H1 (cell line): ENCODE measurements around the gene CYYR1. TPM values are rescaled to one million over a fixed set of nuclear protein-coding genes. Genes with fewer than 3 reads are reported as not detected.

Source experiments
- CTCF ChIA-PET: fragments of 300-600 bp; sonication (Branson Sonifier 250); formaldehyde crosslinking; loops from one replicate; lab custom pipeline; 2021; ENCODE audit not compliant: partially characterized antibody; lab: Charles Lee
- POLR2A ChIA-PET: fragments of 300-600 bp; sonication (Branson Sonifier 250); formaldehyde crosslinking; loops from one replicate; lab custom pipeline; 2021; ENCODE audit warnings: inconsistent platforms; ENCODE audit not compliant: partially characterized antibody; lab: Charles Lee
- DNase-seq, 2 experiments: peaks; one replicate each; pipeline versions ENCODE4 v3.0.0 to v3.0.0-alpha.2; 2010 to 2022; ENCODE audit warnings: low spot score in 2 of 2, low read depth in 1 of 2, mixed read lengths in 1 of 2
- FAIRE-seq: peaks from 2 replicates; lab custom pipeline; 2011; peaks lifted over from hg19 to GRCh38; lab: Jason Lieb, UNC
- H2AFZ ChIP-seq: 2 replicates; pipeline ENCODE4 v1.8.1; 2012; ENCODE audit warnings: low read length, inconsistent platforms
- H2AK5ac ChIP-seq: 2 replicates; pipeline ENCODE4 v1.6.1; 2013; ENCODE audit warnings: low read depth, low read length
- H2BK120ac ChIP-seq: replicated peaks from 2 replicates; pipeline ENCODE3; 2013; ENCODE audit warnings: low read depth, low read length, inconsistent platforms
- H2BK12ac ChIP-seq: 2 replicates; pipeline ENCODE4 v1.6.1; 2013; ENCODE audit warnings: low read depth, low read length
- H2BK15ac ChIP-seq: 2 replicates; pipeline ENCODE4 v1.6.1; 2013; ENCODE audit warnings: low read length
- H2BK20ac ChIP-seq: 2 replicates; pipeline ENCODE4 v1.6.1; 2013; ENCODE audit warnings: low read length
- H2BK5ac ChIP-seq: 2 replicates; pipeline ENCODE4 v1.6.1; 2013; ENCODE audit warnings: low read depth, low read length
- H3K14ac ChIP-seq: 2 replicates; pipeline ENCODE4 v1.6.1; 2013; ENCODE audit warnings: inconsistent platforms; ENCODE audit not compliant: insufficient read length
- H3K18ac ChIP-seq: 2 replicates; pipeline ENCODE4 v1.6.1; 2013; ENCODE audit warnings: low read length; ENCODE audit errors: extremely low read depth
- H3K23ac ChIP-seq: 2 replicates; pipeline ENCODE4 v1.6.1; 2013; ENCODE audit warnings: inconsistent platforms; ENCODE audit not compliant: insufficient read length
- H3K23me2 ChIP-seq: 2 replicates; pipeline ENCODE4 v1.6.1; 2013; ENCODE audit warnings: low read depth, low read length
- H3K27ac ChIP-seq: 2 replicates; pipeline ENCODE4 v1.6.1; 2011; ENCODE audit warnings: low read depth, low read length, inconsistent platforms
- H3K27me3 ChIP-seq, 4 experiments: replicated peaks in 1 of 4; 1 replicate in 1 of 4; 2 replicates in 3 of 4; pipeline versions ENCODE4 v1.6.1 to v1.8.1; 2011 to 2013; ENCODE audit warnings: low read length in 3 of 4, mild to moderate bottlenecking in 3 of 4, inconsistent platforms in 2 of 4, mixed read lengths in 2 of 4, moderate library complexity in 1 of 4; ENCODE audit not compliant: control insufficient read depth in 3 of 4, insufficient read depth in 3 of 4; ENCODE audit errors: extremely low read depth in 1 of 4
- H3K36me3 ChIP-seq, 4 experiments: 2 replicates each; pipeline versions ENCODE4 v1.6.1 to v1.8.1; 2011 to 2013; ENCODE audit warnings: mild to moderate bottlenecking in 4 of 4, low read length in 3 of 4, moderate library complexity in 2 of 4, control low read depth in 1 of 4, inconsistent platforms in 1 of 4; ENCODE audit not compliant: insufficient read depth in 4 of 4, control insufficient read depth in 2 of 4
- H3K4ac ChIP-seq: replicated peaks from 2 replicates; pipeline ENCODE3; 2013; ENCODE audit warnings: low read length, low read depth, mixed read lengths, inconsistent platforms; ENCODE audit not compliant: insufficient read length
- H3K4me1 ChIP-seq, 4 experiments: replicated peaks in 1 of 4; 1 replicate in 1 of 4; 2 replicates in 3 of 4; pipeline versions ENCODE4 v1.6.1 to v1.8.1; 2011 to 2013; ENCODE audit warnings: low read length in 3 of 4, inconsistent platforms in 2 of 4, mixed read lengths in 1 of 4; ENCODE audit not compliant: insufficient read depth in 4 of 4, control insufficient read depth in 3 of 4
- H3K4me2 ChIP-seq, 2 experiments: 2 replicates each; pipeline versions ENCODE4 v1.6.1 to v1.8.1; 2011 to 2013; ENCODE audit warnings: low read depth in 2 of 2, low read length in 2 of 2, control low read depth in 1 of 2, inconsistent platforms in 1 of 2, mild to moderate bottlenecking in 1 of 2; ENCODE audit not compliant: insufficient read depth in 1 of 2
- H3K4me3 ChIP-seq, 4 experiments: fragments of 200-600, 300-600 bp in 1 of 4; sonication (generic), shearing (Covaris generic), sonication (Bioruptor Twin) in 1 of 4; 2 replicates each; pipeline versions ENCODE4 v1.5.1 to v1.8.1; 2011 to 2016; ENCODE audit warnings: low read length in 4 of 4, low read depth in 3 of 4, control low read depth in 2 of 4, inconsistent platforms in 2 of 4, mild to moderate bottlenecking in 2 of 4, mixed read lengths in 1 of 4, moderate library complexity in 1 of 4; ENCODE audit not compliant: insufficient read depth in 2 of 4; ENCODE audit errors: extremely low read depth in 1 of 4
- H3K56ac ChIP-seq: replicated peaks from 2 replicates; pipeline ENCODE3; 2013; ENCODE audit warnings: low read depth, mild to moderate bottlenecking, mixed read lengths, low read length, inconsistent platforms; ENCODE audit not compliant: insufficient read length
- H3K79me1 ChIP-seq: 2 replicates; pipeline ENCODE4 v1.6.1; 2013; ENCODE audit warnings: low read depth, low read length, control low read depth
- H3K79me2 ChIP-seq, 2 experiments: 2 replicates each; pipeline versions ENCODE4 v1.6.1 to v1.8.1; 2012 to 2013; ENCODE audit warnings: low read length in 2 of 2, mild to moderate bottlenecking in 2 of 2, inconsistent platforms in 1 of 2; ENCODE audit not compliant: insufficient read depth in 2 of 2, control insufficient read depth in 1 of 2
- H3K9ac ChIP-seq, 4 experiments: replicated peaks in 1 of 4; 1 replicate in 1 of 4; 2 replicates in 3 of 4; pipeline versions ENCODE4 v1.6.1 to v1.8.1; 2011 to 2013; ENCODE audit warnings: low read depth in 3 of 4, low read length in 3 of 4, control low read depth in 2 of 4, mild to moderate bottlenecking in 2 of 4, moderate library complexity in 2 of 4, inconsistent platforms in 1 of 4; ENCODE audit errors: extremely low read depth in 1 of 4
- H3K9me3 ChIP-seq, 2 experiments: 2 replicates each; pipeline versions ENCODE4 v1.6.1 to v1.8.1; 2012 to 2013; ENCODE audit warnings: mild to moderate bottlenecking in 2 of 2, moderate library complexity in 2 of 2, control low read depth in 1 of 2, inconsistent platforms in 1 of 2, low read depth in 1 of 2, low read length in 1 of 2, mixed read lengths in 1 of 2; ENCODE audit not compliant: insufficient read depth in 2 of 2
- H4K20me1 ChIP-seq, 2 experiments: replicated peaks in 1 of 2; 2 replicates each; pipeline versions ENCODE3 to v1.8.1; 2011 to 2013; ENCODE audit warnings: inconsistent platforms in 2 of 2, low read length in 2 of 2, mild to moderate bottlenecking in 1 of 2; ENCODE audit not compliant: insufficient read depth in 2 of 2, control insufficient read depth in 1 of 2
- H4K5ac ChIP-seq: 2 replicates; pipeline ENCODE4 v1.6.1; 2013; ENCODE audit warnings: low read length, low read depth, mixed read lengths, inconsistent platforms; ENCODE audit not compliant: insufficient read length
- H4K8ac ChIP-seq: 2 replicates; pipeline ENCODE4 v1.8.0; 2013; ENCODE audit warnings: mild to moderate bottlenecking, moderate library complexity, low read length, inconsistent platforms; ENCODE audit not compliant: insufficient read depth; ENCODE audit errors: extremely low read depth
- H4K91ac ChIP-seq: replicated peaks from 2 replicates; pipeline ENCODE3; 2013; ENCODE audit warnings: low read length, mixed read lengths, inconsistent platforms; ENCODE audit not compliant: insufficient read length
- CHD1 ChIP-seq: IDR thresholded peaks from 2 replicates; pipeline ENCODE4 v1.6.1; 2012; ENCODE audit warnings: low read depth, low read length, improper control_type of control experiment
- EP300 ChIP-seq, 2 experiments: IDR thresholded peaks; 1 replicate in 1 of 2; 2 replicates in 1 of 2; pipeline ENCODE4 v1.6.1; 2011 to 2012; ENCODE audit warnings: low read depth in 2 of 2, low read length in 2 of 2, mild to moderate bottlenecking in 2 of 2, borderline replicate concordance in 1 of 2, inconsistent platforms in 1 of 2, moderate library complexity in 1 of 2
- POU5F1 ChIP-seq: IDR thresholded peaks from 2 replicates; pipeline ENCODE4 v1.6.1; 2011; ENCODE audit warnings: low read depth, mild to moderate bottlenecking, low read length, moderate library complexity
- TCF12 ChIP-seq: IDR thresholded peaks from 2 replicates; pipeline ENCODE4 v1.6.1; 2011; ENCODE audit warnings: low read depth, mild to moderate bottlenecking, low read length
- whole genome bisulfite sequencing, 2 experiments: shearing (Covaris generic) in 1 of 2; methylation state at CpG; one replicate each; pipeline versions ENCODE4 v1.1.6 to v1.1.7; 2013 to 2015; ENCODE audit warnings: low lambda C conversion rate in 2 of 2, mixed read lengths in 2 of 2, inconsistent platforms in 1 of 2, low coverage in 1 of 2, missing lambda C conversion rate in 1 of 2; ENCODE audit not compliant: insufficient replicate concordance in 2 of 2, insufficient coverage in 1 of 2, insufficient read length in 1 of 2; ENCODE audit errors: extremely low coverage in 1 of 2, missing lambda C conversion rate in 1 of 2; 5-methylcytosine and 5-hydroxymethylcytosine counted together
- polyA plus RNA-seq, 7 experiments: library from polyadenylated mRNA; depleted of rRNA in 3 of 7; stranded (reverse) in 5 of 7; unstranded in 2 of 7; fragments of >200 nt in 5 of 7; fragments of 200-250 nt in 2 of 7; gene quantifications; 1 replicate in 5 of 7; 2 replicates in 1 of 7; 4 replicates in 1 of 7; pipeline versions ENCODE4 v1.2.1 to v1.2.3, GENCODE V29; 2011 to 2013; ENCODE audit warnings: missing spikeins in 2 of 7, mixed read lengths in 2 of 7
- total RNA-seq: library from RNA; stranded (reverse); fragmentation: NEBNext Ultra II Directional; extraction: Animal tissue kit (Norgen Biotek cat#: 25700); gene quantifications from 2 replicates; pipeline ENCODE4 v1.2.1, GENCODE V29; 2021

The CYYR1 gene
- total and polyA plus RNA-seq, 2 of the 8 experiments (the other 6 are each of a cell fraction or from before 2014, with no cell fraction given): 12.2 to 37.9 TPM

DNA sequence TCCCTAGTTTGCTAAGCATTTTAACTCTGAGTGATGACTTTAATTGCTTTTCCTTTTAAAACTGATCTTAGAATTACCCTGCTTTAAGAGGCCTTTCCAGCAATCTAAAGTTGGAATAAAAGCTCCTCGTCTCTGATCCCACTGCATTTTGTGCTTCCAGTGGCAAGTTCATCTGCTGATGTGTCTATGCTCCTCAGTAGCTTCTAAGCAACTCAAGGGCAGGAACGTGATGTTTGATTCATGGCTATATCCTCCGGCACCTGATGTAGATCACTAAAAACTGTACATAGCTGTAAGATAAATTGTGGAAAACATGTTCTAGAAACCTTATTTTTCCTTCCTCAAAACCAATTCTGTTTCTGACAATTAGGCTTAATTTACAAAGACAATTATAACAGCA, 12.5 kb downstream of the CYYR1 start:
- Histone ChIP-seq H2BK15ac (no peak overlapping the region), H3K79me1 (no peaks in the 10 kb centered on the region), H3K56ac (no peak overlapping the region), H2BK12ac (no peak overlapping the region), H4K91ac (no peak overlapping the region), H3K9ac (no peak overlapping the region), H3K4me1 (no peaks in the 10 kb centered on the region), H3K14ac (no peak overlapping the region), H3K23ac (no peak overlapping the region), H2AK5ac (no peak overlapping the region), H3K4me2 (no peak overlapping the region), H3K4ac (no peak overlapping the region), H3K9me3 (no peaks in the 10 kb centered on the region), H3K18ac (no peak overlapping the region), H3K23me2 (no peaks in the 10 kb centered on the region; the same call in 1 of the 2 replicates), H2AFZ (no peak overlapping the region), H3K27me3 (no peaks in the 10 kb centered on the region), H2BK5ac (no peak overlapping the region), H3K27ac (no peak overlapping the region), H3K4me3 (no peak overlapping the region), H4K5ac (no peak overlapping the region), H2BK120ac (no peak overlapping the region), H4K8ac (no peak overlapping the region), H4K20me1 (peaks cover 0 to 2% of the 10 kb centered on the region in 2 experiments), H2BK20ac (no peak overlapping the region), H3K36me3 (peaks cover 0 to 24% (median 7%) of the 10 kb centered on the region in 4 experiments; a peak in 5 of 8 replicates), H3K79me2 (peaks cover 0 to 3% of the 10 kb centered on the region in 2 experiments; a peak in 2 of 4 replicates)
- FAIRE-seq (no peak), DNase-seq (no peak)
- ChIA-PET CTCF (no interaction called here), POLR2A (interaction anchor here (0.7 to 1.5 kb wide), 2 partner anchors 10 to 12 kb away, joined by 4 read pairs; no protein-coding TSS in a partner anchor)
- WGBS, 2 experiments: 93% methylated on average over 3 of the region's 3 CpGs; no CpG with 5 or more reads in 1 of the 2 experiments
- TF ChIP-seq POU5F1: no peak
- no peak for TF ChIP-seq TCF12
- no peak for TF ChIP-seq EP300 (IDR thresholded peaks at IDR 0.05; ENCODE audit: borderline replicate concordance in 1 of 2, low read depth in 2 of 2, low read length in 2 of 2)
- no peak for TF ChIP-seq CHD1
